Astrocyte (in vitro differentiated cells and primary cell): Measurements from ENCODE around the gene IL34. TPM values are rescaled to one million over a fixed set of nuclear protein-coding genes. Genes with fewer than 3 reads are reported as not detected.

ENCODE experiments used
- DNase-seq: peaks from one replicate; pipeline ENCODE4 v3.0.0-alpha.2; 2010; ENCODE audit warnings: low read depth
- FAIRE-seq: peaks from 2 replicates; lab custom pipeline; 2011; peaks lifted over from hg19 to GRCh38; lab: Jason Lieb, UNC
- H2AFZ ChIP-seq: 2 replicates; pipeline ENCODE4 v1.6.0; 2012; ENCODE audit warnings: low read depth, low read length, inconsistent platforms
- H3K27ac ChIP-seq: 2 replicates; pipeline ENCODE4 v1.5.1; 2011; ENCODE audit warnings: low read depth, low read length, inconsistent platforms
- H3K27me3 ChIP-seq: 2 replicates; pipeline ENCODE4 v1.6.0; 2011; ENCODE audit warnings: low read length, inconsistent platforms; ENCODE audit not compliant: insufficient read depth
- H3K36me3 ChIP-seq: 2 replicates; pipeline ENCODE4 v1.5.1; 2011; ENCODE audit warnings: low read length, inconsistent platforms; ENCODE audit not compliant: insufficient read depth
- H3K4me1 ChIP-seq: 2 replicates; pipeline ENCODE4 v1.5.1; 2011; ENCODE audit warnings: low read length, inconsistent platforms; ENCODE audit not compliant: insufficient read depth
- H3K4me2 ChIP-seq: 2 replicates; pipeline ENCODE4 v1.6.0; 2012; ENCODE audit warnings: low read length, inconsistent platforms
- H3K4me3 ChIP-seq: 2 replicates; pipeline ENCODE4 v1.5.1; 2011; ENCODE audit warnings: low read depth, mild to moderate bottlenecking, low read length, inconsistent platforms; ENCODE audit not compliant: insufficient read depth
- H3K79me2 ChIP-seq: 2 replicates; pipeline ENCODE4 v1.6.0; 2012; ENCODE audit warnings: mild to moderate bottlenecking, low read length, inconsistent platforms; ENCODE audit not compliant: insufficient read depth
- H3K9ac ChIP-seq: 2 replicates; pipeline ENCODE4 v1.6.0; 2012; ENCODE audit warnings: mild to moderate bottlenecking, low read length, inconsistent platforms
- H3K9me3 ChIP-seq: 2 replicates; pipeline ENCODE4 v1.5.1; 2012; ENCODE audit warnings: low read depth, mild to moderate bottlenecking, low read length, inconsistent platforms; ENCODE audit not compliant: insufficient read depth
- H4K20me1 ChIP-seq: 2 replicates; pipeline ENCODE4 v1.6.0; 2012; ENCODE audit warnings: low read length, inconsistent platforms; ENCODE audit not compliant: insufficient read depth
- H3K27ac Mint-ChIP-seq: one replicate; pipeline ENCODE4 v1.8.0; 2021; ENCODE audit warnings: mild to moderate bottlenecking, mixed read lengths; ENCODE audit not compliant: unreplicated experiment
- H3K27me3 Mint-ChIP-seq: one replicate; pipeline ENCODE4 v1.8.0; 2021; ENCODE audit warnings: low read depth, mixed read lengths; ENCODE audit not compliant: unreplicated experiment
- H3K36me3 Mint-ChIP-seq: one replicate; pipeline ENCODE4 v1.8.0; 2021; ENCODE audit warnings: low read depth, mixed read lengths; ENCODE audit not compliant: unreplicated experiment
- H3K4me1 Mint-ChIP-seq: one replicate; pipeline ENCODE4 v1.8.0; 2021; ENCODE audit warnings: low read depth, mixed read lengths; ENCODE audit not compliant: unreplicated experiment
- H3K4me3 Mint-ChIP-seq: one replicate; pipeline ENCODE4 v1.8.0; 2021; ENCODE audit warnings: mild to moderate bottlenecking, moderate library complexity, mixed read lengths; ENCODE audit not compliant: unreplicated experiment
- H3K9me3 Mint-ChIP-seq: one replicate; pipeline ENCODE4 v1.8.0; 2021; ENCODE audit warnings: mild to moderate bottlenecking, mixed read lengths; ENCODE audit not compliant: unreplicated experiment
- CTCF ChIP-seq: IDR thresholded peaks from 2 replicates; pipeline ENCODE4 v1.5.1; 2011; ENCODE audit warnings: low read depth, mild to moderate bottlenecking, inconsistent platforms, low read length, moderate library complexity; ENCODE audit not compliant: insufficient read depth
- EZH2 ChIP-seq: IDR thresholded peaks from 2 replicates; pipeline ENCODE4 v1.6.1; 2012; ENCODE audit warnings: mild to moderate bottlenecking, low read length, inconsistent platforms; ENCODE audit not compliant: insufficient read depth
- total RNA-seq: library from RNA; stranded (reverse); gene quantifications from 2 replicates; pipeline ENCODE4 v1.2.1, GENCODE V29; 2021

The IL34 gene
- total RNA-seq, 1 donor from 2014 or later = 0.34 TPM

- H3K4me1 ChIP-seq = peaks cover 57% of the 10 kb centered on the region
- Mint-ChIP-seq H3K27me3 (no peaks in the 10 kb centered on the region), H3K9me3 (no peaks in the 10 kb centered on the region), H3K4me1 (peaks cover 21% of the 10 kb centered on the region), H3K27ac (peak overlapping the region; percentile 66), H3K4me3 (no peak overlapping the region), H3K36me3 (peaks cover 2% of the 10 kb centered on the region)
- no peaks in the 10 kb centered on the region for H3K36me3 ChIP-seq
- DNase-seq (peak; percentile 16), FAIRE-seq (no peak)
- TF ChIP-seq EZH2 (no peak), CTCF (no peak)
- no peak overlapping the region for H3K4me3 ChIP-seq
- H3K9ac ChIP-seq = no peak overlapping the region
- H3K79me2 ChIP-seq = peaks cover 22% of the 10 kb centered on the region
- H3K9me3 ChIP-seq = no peaks in the 10 kb centered on the region
- no peak overlapping the region for H3K27ac ChIP-seq
- H3K27me3 ChIP-seq = no peaks in the 10 kb centered on the region
- no peak overlapping the region for H2AFZ ChIP-seq
- peaks cover 16% of the 10 kb centered on the region for H4K20me1 ChIP-seq
- no peak overlapping the region for H3K4me2 ChIP-seq
These were observed 41.9 kb downstream of the IL34 start for GRCh38 chr16:70688246-70688742.

GRCh38 chr16:70689035-70689969 is 42.9 kb downstream of the IL34 start:
- Mint-ChIP-seq H3K4me1 (peaks cover 26% of the 10 kb centered on the region), H3K36me3 (no peaks in the 10 kb centered on the region), H3K27ac (no peak overlapping the region), H3K9me3 (no peaks in the 10 kb centered on the region), H3K27me3 (no peaks in the 10 kb centered on the region), H3K4me3 (no peak overlapping the region)
- no peaks in the 10 kb centered on the region for H3K9me3 ChIP-seq
- H3K4me3 ChIP-seq = no peak overlapping the region
- H3K4me2 ChIP-seq = no peak overlapping the region
- no peaks in the 10 kb centered on the region for H3K27me3 ChIP-seq
- H3K79me2 ChIP-seq = peaks cover 12% of the 10 kb centered on the region
- H3K27ac ChIP-seq = no peak overlapping the region
- FAIRE-seq (no peak), DNase-seq (no peak)
- peaks cover 7% of the 10 kb centered on the region for H4K20me1 ChIP-seq
- no peaks in the 10 kb centered on the region for H3K36me3 ChIP-seq
- H3K4me1 ChIP-seq = peaks cover 59% of the 10 kb centered on the region
- no peak overlapping the region for H2AFZ ChIP-seq
- H3K9ac ChIP-seq = no peak overlapping the region
- TF ChIP-seq CTCF = no peak
- no peak for TF ChIP-seq EZH2
